ENCODE results near the gene FCSK. TPM values are rescaled to one million over a fixed set of nuclear protein-coding genes. Genes with fewer than 3 reads are reported as not detected.
"Not testable (repeated sequence)": the region's sequence is repeated elsewhere in the genome, so short reads cannot be mapped to it uniquely, and the experiment has no call there.

Gene FCSK
- total and polyA plus RNA-seq, 8 donors: 5.8 to 92.7 (median 12.8) TPM

DNA sequence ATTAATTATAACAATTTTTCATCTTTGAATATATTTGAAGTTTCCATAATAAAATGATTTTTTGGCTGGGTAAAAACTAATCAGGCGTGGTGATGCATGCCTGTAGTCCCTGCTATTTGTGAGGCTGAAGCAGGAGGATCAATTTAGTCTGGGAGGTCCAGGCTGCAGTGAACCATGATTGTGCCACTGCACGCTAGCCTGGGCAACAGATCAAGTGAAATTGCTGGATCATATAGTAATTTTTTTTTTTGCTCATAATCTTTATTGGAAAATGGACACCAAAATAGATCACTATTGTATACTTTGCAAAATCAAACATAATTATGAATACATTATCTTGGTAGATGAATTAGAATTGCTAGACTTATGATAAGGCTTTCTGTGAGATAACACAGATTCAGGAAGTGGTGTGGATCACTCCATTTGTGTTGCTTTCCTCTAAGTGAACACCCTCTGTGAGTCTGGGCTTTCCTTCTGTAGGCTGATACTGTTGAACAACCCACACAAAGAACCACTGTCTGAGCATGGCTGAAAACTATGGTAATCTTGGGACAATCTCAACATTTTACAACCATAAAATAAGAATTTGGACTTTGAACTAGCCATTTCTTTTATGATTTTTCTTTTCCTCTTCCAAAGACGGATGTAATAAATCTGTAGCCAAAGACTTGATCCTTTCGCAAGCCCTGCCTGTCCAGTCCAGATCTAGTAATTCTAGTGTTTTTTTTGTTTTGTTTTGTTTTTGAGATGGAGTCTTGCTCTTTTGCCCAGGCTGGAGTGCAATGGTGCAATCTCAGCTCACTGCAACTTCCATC lies 9.9 kb upstream of the FCSK start:
- Histone ChIP-seq H3K4me3 (no peak overlapping the region), H3K27ac (peak overlapping the region in 1 of 5 donors; percentile 57), H3K9me3 (no peaks in the 10 kb centered on the region), H3K27me3 (no peaks in the 10 kb centered on the region), H3K4me1 (peaks cover 4 to 16% (median 8%) of the 10 kb centered on the region in 4 donors), H3K36me3 (no peaks in the 10 kb centered on the region)
- intact Hi-C loops (cut with DNase I; ENCODE audit: low total_unique reads): loop anchor here (10.0 kb wide), 1 partner anchor 60 kb away; no protein-coding TSS in a partner anchor
- TF ChIP-seq, protein P1, sequence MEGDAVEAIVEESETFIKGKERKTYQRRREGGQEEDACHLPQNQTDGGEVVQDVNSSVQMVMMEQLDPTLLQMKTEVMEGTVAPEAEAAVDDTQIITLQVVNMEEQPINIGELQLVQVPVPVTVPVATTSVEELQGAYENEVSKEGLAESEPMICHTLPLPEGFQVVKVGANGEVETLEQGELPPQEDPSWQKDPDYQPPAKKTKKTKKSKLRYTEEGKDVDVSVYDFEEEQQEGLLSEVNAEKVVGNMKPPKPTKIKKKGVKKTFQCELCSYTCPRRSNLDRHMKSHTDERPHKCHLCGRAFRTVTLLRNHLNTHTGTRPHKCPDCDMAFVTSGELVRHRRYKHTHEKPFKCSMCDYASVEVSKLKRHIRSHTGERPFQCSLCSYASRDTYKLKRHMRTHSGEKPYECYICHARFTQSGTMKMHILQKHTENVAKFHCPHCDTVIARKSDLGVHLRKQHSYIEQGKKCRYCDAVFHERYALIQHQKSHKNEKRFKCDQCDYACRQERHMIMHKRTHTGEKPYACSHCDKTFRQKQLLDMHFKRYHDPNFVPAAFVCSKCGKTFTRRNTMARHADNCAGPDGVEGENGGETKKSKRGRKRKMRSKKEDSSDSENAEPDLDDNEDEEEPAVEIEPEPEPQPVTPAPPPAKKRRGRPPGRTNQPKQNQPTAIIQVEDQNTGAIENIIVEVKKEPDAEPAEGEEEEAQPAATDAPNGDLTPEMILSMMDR (IDR thresholded peaks at IDR 0.05): no peak
- TF ChIP-seq POLR2AphosphoS5 (IDR thresholded peaks at IDR 0.05) (no peak), EP300 (IDR thresholded peaks at IDR 0.05) (no peak), POLR2A (IDR thresholded peaks at IDR 0.05) (no peak)
- peak in 1 of 2 donors; percentile 49 for DNase-seq
- WGBS, 5 donors: 46 to 62% (median 48%) methylated on average over 4 of the region's 4 CpGs

DNA sequence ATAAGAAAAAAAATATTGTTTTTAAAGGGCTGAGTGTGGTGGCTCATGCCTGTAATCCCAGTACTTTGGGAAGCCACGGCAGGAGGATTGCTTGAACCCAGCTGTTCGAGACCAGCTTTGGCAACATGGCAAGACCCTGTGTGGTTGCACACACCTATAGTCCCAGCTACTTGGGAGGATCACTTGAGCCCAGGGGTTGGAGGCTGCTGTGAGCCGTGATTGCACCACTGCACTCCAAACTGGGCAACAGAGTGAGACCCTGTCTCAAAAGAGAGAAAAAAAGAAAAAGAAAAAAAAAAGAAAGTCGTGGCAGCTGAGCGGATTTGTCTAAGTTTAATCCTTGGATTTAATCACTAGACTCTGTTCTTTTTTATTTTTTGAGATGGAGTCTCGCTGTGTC lies 6.3 kb upstream of the FCSK start:
- TF ChIP-seq, protein P1 (IDR thresholded peaks at IDR 0.05): no peak
- TF ChIP-seq POLR2A (IDR thresholded peaks at IDR 0.05): no peak
- TF ChIP-seq POLR2AphosphoS5 (IDR thresholded peaks at IDR 0.05): no peak
- no peak for TF ChIP-seq EP300 (IDR thresholded peaks at IDR 0.05)
- WGBS, 5 donors: 87 to 92% (median 89%) methylated on average over 6 of the region's 6 CpGs
- no peak overlapping the region for H3K27ac ChIP-seq
- no peaks in the 10 kb centered on the region for H3K9me3 ChIP-seq
- H3K27me3 ChIP-seq: peaks cover 0 to 9% (median 0%) of the 10 kb centered on the region in 3 donors
- no peaks in the 10 kb centered on the region for H3K36me3 ChIP-seq
- DNase-seq: no peak
- H3K4me3 ChIP-seq: no peak overlapping the region
- peaks cover 0 to 8% (median 3%) of the 10 kb centered on the region in 4 donors for H3K4me1 ChIP-seq
- intact Hi-C loops (cut with DNase I; ENCODE audit: low total_unique reads): loop anchor here (10.0 kb wide), 1 partner anchor 63 kb away; no protein-coding TSS in a partner anchor

DNA sequence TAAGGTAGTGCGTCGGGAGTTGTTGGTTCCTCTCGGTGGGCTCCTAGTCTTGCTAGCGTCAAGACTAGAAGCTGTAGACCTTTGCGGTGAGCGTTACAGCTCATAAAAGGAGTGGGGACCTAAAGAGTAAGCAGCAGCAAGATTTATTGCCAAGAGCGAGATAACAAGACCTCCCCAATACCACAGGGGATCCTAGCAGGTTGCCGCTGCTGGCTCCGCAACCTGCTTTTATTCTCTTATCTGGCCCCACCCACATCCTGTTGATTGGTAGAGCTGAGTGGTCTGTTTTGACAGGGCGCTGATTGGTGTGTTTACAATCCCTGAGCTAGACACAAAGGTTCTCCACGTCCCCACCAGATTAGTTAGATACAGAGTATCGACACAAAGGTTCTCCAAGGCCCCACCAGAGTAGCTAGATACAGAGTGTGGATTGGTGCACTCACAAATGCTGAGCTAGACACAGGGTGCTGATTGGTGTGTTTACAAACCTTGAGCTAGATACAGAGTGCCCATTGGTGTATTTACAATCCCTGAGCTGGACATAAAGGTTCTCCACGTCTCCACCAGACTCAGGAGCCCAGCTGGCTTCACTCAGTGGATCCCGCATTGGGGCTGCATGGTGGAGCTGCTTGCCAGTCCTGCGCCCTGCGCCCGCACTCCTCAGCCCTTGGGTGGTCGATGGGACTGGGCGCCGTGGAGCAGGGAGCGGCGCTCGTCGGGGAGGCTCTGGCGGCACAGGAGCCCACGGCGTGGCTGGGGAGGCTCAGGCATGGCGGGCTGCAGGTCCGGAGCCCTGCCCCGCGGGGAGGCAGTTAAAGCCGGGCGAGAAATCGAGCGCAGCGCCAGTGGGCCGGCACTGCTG lies 4.0 kb upstream of the FCSK start:
- H3K9me3 ChIP-seq; DNase-seq; H3K27ac ChIP-seq; H3K36me3 ChIP-seq; H3K27me3 ChIP-seq; intact Hi-C loops (cut with DNase I; ENCODE audit: low total_unique reads): not testable (repeated sequence)
- WGBS, 5 donors: 68 to 80% (median 74%) methylated on average over 23 to 37 of the region's 37 CpGs
- peaks cover 8 to 16% (median 13%) of the 10 kb centered on the region in 4 donors for H3K4me1 ChIP-seq
- peak overlapping the region in 2 of 4 donors; percentile 14 to 23 for H3K4me3 ChIP-seq

DNA sequence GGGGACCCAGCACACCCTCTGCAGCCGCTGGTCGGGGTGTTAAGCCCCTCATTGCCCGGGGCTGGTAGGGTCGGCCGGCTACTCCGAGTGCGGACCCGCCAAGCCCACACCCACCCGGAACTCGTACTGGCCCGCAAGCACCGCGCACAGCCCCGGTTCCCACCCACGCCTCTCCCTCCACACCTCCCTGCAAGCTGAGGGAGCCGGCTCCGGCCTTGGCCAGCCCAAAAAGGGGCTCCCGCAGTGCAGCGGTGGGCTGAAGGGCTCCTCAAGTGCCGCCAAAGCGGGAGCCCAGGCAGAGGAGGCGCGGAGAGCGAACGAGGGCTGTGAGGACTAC lies 3.4 kb upstream of the FCSK start:
- intact Hi-C loops (cut with DNase I; ENCODE audit: low total_unique reads): not testable (repeated sequence)
- WGBS, 5 donors: 47 to 59% (median 54%) methylated on average over 18 to 25 of the region's 25 CpGs

DNA sequence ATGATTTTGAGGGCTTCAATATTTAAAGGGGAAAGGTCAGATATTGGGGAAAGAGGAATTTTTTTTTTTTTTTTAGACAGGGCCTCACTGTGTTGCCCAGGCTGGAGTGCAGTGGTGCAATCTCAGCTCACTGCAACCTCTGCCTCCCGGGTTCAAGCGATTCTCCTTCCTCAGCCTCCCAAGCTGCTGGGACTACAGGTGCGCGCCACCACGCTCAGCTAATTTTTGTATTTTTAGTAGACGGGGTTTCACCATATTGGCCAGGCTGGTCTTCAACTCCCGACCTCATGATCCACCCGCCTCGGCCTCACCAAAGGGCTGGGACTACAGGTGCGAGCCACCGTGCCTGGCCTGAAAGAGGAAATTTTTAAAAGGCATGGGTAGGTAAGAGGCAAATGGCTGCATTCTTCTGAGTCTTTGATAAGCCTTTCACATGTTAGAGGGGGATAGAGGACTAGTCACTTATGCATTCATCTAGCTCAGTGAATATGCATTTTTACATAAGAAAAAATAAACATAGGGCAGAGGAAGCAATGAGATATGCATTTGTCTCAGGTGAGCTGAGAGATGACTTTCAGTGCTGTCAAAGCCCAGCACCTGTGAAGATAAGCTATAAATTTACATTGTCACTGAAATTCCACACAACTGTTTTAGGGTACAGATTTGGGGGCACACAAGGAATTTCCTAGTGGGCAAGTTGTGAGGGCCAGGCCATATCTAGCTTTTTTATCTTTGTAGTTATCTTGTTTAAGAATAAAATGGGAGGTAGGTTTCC lies 1.1 kb upstream of the FCSK start:
- Histone ChIP-seq H3K27me3 (peaks cover 0 to 9% (median 0%) of the 10 kb centered on the region in 3 donors), H3K4me1 (peaks cover 14 to 33% (median 27%) of the 10 kb centered on the region in 4 donors), H3K9me3 (no peaks in the 10 kb centered on the region), H3K4me3 (peak overlapping the region; percentile 81 to 99 (median 93)), H3K36me3 (no peaks in the 10 kb centered on the region), H3K27ac (peak overlapping the region in 3 of 5 donors; percentile 95 to 97 (median 97))
- 94 to 96% (median 94%) methylated on average over 11 of the region's 11 CpGs for WGBS, 5 donors
- intact Hi-C loops (cut with DNase I; ENCODE audit: low total_unique reads): no loop called here
- no peak for DNase-seq
- TF ChIP-seq EP300 (IDR thresholded peaks at IDR 0.05) (no peak), POLR2AphosphoS5 (IDR thresholded peaks at IDR 0.05) (no peak)

More for the DNA sequence above, 3.4 kb upstream of the FCSK start:
- H3K27ac ChIP-seq, H3K9me3 ChIP-seq, H3K27me3 ChIP-seq, H3K36me3 ChIP-seq, DNase-seq: not testable (repeated sequence)
- Histone ChIP-seq H3K4me1 (peaks cover 11 to 22% (median 19%) of the 10 kb centered on the region in 4 donors), H3K4me3 (peak overlapping the region in 2 of 4 donors; percentile 14 to 23)
